ENCODE results near the gene SUSD3.
A peak's percentile ranks its signal among the peaks of the same experiment; 100 is the strongest.

The SUSD3 gene

GRCh38 chr9:93043122-93043521 is 15.4 kb upstream of the SUSD3 start:
- H3K27ac ChIP-seq (replicated peaks): peak overlapping the region; percentile 69
- H3K27me3 ChIP-seq (ENCODE audit: insufficient read depth, poor library complexity, severe bottlenecking): no peaks in the 10 kb centered on the region
- no peak for TF ChIP-seq POLR2AphosphoS5 (IDR thresholded peaks at IDR 0.05; ENCODE audit: low read depth)
- TF ChIP-seq SPI1 (IDR thresholded peaks at IDR 0.05; ENCODE audit: borderline replicate concordance, low read depth): peak; percentile 99
- TF ChIP-seq, protein P1, sequence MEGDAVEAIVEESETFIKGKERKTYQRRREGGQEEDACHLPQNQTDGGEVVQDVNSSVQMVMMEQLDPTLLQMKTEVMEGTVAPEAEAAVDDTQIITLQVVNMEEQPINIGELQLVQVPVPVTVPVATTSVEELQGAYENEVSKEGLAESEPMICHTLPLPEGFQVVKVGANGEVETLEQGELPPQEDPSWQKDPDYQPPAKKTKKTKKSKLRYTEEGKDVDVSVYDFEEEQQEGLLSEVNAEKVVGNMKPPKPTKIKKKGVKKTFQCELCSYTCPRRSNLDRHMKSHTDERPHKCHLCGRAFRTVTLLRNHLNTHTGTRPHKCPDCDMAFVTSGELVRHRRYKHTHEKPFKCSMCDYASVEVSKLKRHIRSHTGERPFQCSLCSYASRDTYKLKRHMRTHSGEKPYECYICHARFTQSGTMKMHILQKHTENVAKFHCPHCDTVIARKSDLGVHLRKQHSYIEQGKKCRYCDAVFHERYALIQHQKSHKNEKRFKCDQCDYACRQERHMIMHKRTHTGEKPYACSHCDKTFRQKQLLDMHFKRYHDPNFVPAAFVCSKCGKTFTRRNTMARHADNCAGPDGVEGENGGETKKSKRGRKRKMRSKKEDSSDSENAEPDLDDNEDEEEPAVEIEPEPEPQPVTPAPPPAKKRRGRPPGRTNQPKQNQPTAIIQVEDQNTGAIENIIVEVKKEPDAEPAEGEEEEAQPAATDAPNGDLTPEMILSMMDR (IDR thresholded peaks at IDR 0.05; ENCODE audit: insufficient read depth, low read length): no peak
- peak in 1 of 2 experiments; percentile 83 for DNase-seq (ENCODE audit: low read depth in 1 of 2, low spot score in 1 of 2)
- H3K4me3 ChIP-seq (replicated peaks; ENCODE audit: insufficient read depth, low read length): no peak overlapping the region

GRCh38 chr9:93045521-93045920 is 13.0 kb upstream of the SUSD3 start:
- TF ChIP-seq, protein P2, sequence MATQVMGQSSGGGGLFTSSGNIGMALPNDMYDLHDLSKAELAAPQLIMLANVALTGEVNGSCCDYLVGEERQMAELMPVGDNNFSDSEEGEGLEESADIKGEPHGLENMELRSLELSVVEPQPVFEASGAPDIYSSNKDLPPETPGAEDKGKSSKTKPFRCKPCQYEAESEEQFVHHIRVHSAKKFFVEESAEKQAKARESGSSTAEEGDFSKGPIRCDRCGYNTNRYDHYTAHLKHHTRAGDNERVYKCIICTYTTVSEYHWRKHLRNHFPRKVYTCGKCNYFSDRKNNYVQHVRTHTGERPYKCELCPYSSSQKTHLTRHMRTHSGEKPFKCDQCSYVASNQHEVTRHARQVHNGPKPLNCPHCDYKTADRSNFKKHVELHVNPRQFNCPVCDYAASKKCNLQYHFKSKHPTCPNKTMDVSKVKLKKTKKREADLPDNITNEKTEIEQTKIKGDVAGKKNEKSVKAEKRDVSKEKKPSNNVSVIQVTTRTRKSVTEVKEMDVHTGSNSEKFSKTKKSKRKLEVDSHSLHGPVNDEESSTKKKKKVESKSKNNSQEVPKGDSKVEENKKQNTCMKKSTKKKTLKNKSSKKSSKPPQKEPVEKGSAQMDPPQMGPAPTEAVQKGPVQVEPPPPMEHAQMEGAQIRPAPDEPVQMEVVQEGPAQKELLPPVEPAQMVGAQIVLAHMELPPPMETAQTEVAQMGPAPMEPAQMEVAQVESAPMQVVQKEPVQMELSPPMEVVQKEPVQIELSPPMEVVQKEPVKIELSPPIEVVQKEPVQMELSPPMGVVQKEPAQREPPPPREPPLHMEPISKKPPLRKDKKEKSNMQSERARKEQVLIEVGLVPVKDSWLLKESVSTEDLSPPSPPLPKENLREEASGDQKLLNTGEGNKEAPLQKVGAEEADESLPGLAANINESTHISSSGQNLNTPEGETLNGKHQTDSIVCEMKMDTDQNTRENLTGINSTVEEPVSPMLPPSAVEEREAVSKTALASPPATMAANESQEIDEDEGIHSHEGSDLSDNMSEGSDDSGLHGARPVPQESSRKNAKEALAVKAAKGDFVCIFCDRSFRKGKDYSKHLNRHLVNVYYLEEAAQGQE (IDR thresholded peaks at IDR 0.05; ENCODE audit: insufficient replicate concordance, low read depth): no peak
- no peak for TF ChIP-seq POLR2AphosphoS5 (IDR thresholded peaks at IDR 0.05; ENCODE audit: low read depth)
- TF ChIP-seq, protein P1 (IDR thresholded peaks at IDR 0.05; ENCODE audit: insufficient read depth, low read length): no peak
- TF ChIP-seq SPI1 (IDR thresholded peaks at IDR 0.05; ENCODE audit: borderline replicate concordance, low read depth): peak; percentile 78
- no peaks in the 10 kb centered on the region for H3K27me3 ChIP-seq (ENCODE audit: insufficient read depth, poor library complexity, severe bottlenecking)
- H3K27ac ChIP-seq (replicated peaks): peak overlapping the region; percentile 73
- peak in 1 of 2 experiments; percentile 56 for DNase-seq (ENCODE audit: low read depth in 1 of 2, low spot score in 1 of 2)
- no peak overlapping the region for H3K4me3 ChIP-seq (replicated peaks; ENCODE audit: insufficient read depth, low read length)

DNA sequence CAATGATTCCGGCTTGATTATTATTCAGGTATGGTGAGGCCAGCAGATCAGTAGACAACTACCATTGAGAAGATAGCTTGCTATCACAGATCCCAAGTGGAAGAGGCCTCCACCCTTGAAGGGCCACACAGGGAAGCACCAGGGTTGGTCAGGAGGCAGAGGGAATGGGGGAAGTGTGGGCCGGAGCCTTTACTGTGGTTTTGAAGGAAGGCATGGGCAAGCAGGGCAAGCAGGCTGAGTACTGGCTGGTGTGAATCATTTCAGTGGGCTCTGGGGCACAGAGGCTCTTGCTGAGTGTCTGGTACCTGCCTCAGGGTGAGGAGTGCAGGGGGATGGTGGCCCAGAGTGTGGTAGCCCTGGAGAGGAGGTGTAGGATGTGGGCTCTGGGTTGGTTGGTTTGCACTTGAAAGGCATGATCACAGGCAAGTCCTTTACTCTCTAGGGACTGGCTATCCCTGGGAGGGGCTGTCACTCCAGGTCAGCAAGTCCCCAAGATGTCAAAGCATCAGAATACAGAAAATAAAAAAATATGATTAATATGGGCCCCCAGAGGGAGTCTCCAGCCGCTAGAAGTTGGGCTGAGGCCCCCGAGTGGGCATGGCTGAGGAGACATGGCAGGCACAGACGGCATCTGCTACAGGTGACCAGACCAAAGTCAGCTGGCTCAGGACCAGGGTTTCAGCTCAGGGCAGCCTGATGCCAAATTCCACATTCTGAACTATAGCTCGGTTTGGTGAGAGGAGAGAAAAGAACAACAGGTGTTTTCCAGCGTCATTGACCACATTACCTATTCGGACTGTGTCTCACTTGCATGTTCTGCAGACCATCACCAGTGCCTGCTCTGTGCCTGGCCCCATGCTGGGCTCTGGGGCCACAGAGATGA is 9.7 kb upstream of the SUSD3 start:
- TF ChIP-seq, protein P1 (IDR thresholded peaks at IDR 0.05; ENCODE audit: insufficient read depth, low read length): no peak
- TF ChIP-seq, protein P2 (IDR thresholded peaks at IDR 0.05; ENCODE audit: insufficient replicate concordance, low read depth): no peak
- no peak for TF ChIP-seq GABPA (IDR thresholded peaks at IDR 0.05; ENCODE audit: low read depth)
- TF ChIP-seq POLR2AphosphoS5 (IDR thresholded peaks at IDR 0.05; ENCODE audit: low read depth): no peak
- TF ChIP-seq SPI1 (IDR thresholded peaks at IDR 0.05; ENCODE audit: borderline replicate concordance, low read depth): no peak
- no peaks in the 10 kb centered on the region for H3K27me3 ChIP-seq (ENCODE audit: insufficient read depth, poor library complexity, severe bottlenecking)
- H3K27ac ChIP-seq (replicated peaks): no peak overlapping the region
- no peak overlapping the region for H3K4me3 ChIP-seq (replicated peaks; ENCODE audit: insufficient read depth, low read length)
- no peak for DNase-seq (ENCODE audit: low read depth in 1 of 2, low spot score in 1 of 2)

Data from HL-60 (cell line).